Esophagus squamous epithelium (tissue), 5 donors: ENCODE measurements around the gene S100A7A. TPM values are rescaled to one million over a fixed set of nuclear protein-coding genes. Genes with fewer than 3 reads are reported as not detected.

Experiments
- DNase-seq: peaks from one replicate; lab custom pipeline; 2025; lab: John Stamatoyannopoulos, UW
- H3K27ac ChIP-seq, 4 donors: fragments of 200-600 bp; sonication (generic); one replicate each; pipeline ENCODE4 v1.5.1; 2016 to 2019; ENCODE audit warnings: mild to moderate bottlenecking in 1 of 4
- H3K27me3 ChIP-seq, 4 donors: fragments of 200-600 bp; sonication (generic); 1 replicate in 3 of 4; 2 replicates in 1 of 4; pipeline versions ENCODE4 v1.5.1 to v1.6.0; 2017 to 2021; ENCODE audit warnings: antibody characterized with exemption in 1 of 4
- H3K36me3 ChIP-seq, 3 donors: fragments of 200-600 bp; sonication (generic); one replicate each; pipeline ENCODE4 v1.5.1; 2016 to 2019
- H3K4me1 ChIP-seq, 3 donors: fragments of 200-600 bp; sonication (generic); one replicate each; pipeline ENCODE4 v1.5.1; 2017 to 2019
- H3K4me3 ChIP-seq, 4 donors: fragments of 200-600 bp; sonication (generic); 1 replicate in 3 of 4; 2 replicates in 1 of 4; pipeline ENCODE4 v1.5.1; 2016 to 2019; ENCODE audit warnings: mild to moderate bottlenecking in 2 of 4, moderate library complexity in 1 of 4
- H3K9me3 ChIP-seq, 3 donors: fragments of 200-600 bp; sonication (generic); one replicate each; pipeline ENCODE4 v1.5.1; 2016 to 2019
- POLR2A ChIP-seq, 4 donors: fragments of 450-650 bp; IDR thresholded peaks; one replicate each; pipeline ENCODE4 v1.6.1; 2017; ENCODE audit warnings: antibody characterized with exemption in 4 of 4, mild to moderate bottlenecking in 4 of 4, moderate library complexity in 3 of 4
- whole genome bisulfite sequencing, 2 donors: methylation state at CpG; one replicate each; pipeline ENCODE4 v1.1.5; 2018; 5-methylcytosine and 5-hydroxymethylcytosine counted together
- intact Hi-C: fragments of 100-400 bp; cut with DNase I; formaldehyde crosslinking; loops from one replicate; pipeline ENCODE4 v1.15.0; 2022
- total RNA-seq, 4 donors: library from RNA; depleted of rRNA; stranded (reverse); fragments of >200 nt; gene quantifications; one replicate each; pipeline ENCODE4 v1.1.0, GENCODE V29; 2016
- TF ChIP-seq, protein P1 (sequence below), 6 experiments: fragments of 450-650 bp in 4 of 6; fragments of 200-600 bp in 2 of 6; sonication (generic) in 2 of 6; IDR thresholded peaks; one replicate each; pipeline ENCODE4 v1.5.1; 2016 to 2019; ENCODE audit warnings: antibody characterized with exemption in 6 of 6, mild to moderate bottlenecking in 4 of 6, moderate library complexity in 4 of 6
- donor health status: DM: yes; HTN: yes; CAD: no.

S100A7A gene
- total RNA-seq, 4 donors from 2014 or later: 6.7 to 72.9 (median 8.1) TPM; not detected in 1

DNA sequence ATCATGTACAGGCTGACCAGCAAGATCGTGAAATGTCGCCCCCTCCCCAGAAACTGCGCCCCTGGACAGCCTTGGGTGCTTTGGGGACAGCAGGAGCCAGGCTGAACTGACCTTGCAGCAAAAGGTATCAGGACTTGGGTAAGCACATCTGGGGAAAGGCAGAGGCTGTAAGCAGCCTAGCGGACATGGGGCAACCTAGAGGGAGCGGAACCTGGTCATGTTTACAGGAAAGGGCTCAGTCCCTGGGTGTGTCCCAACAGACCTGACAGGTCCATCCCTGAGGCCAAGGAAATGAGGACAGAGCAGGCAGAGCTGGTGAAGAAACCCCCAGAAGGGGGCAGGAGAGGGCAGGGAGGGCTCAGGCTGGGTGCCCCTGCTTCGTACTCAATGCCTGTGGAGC lies 22.4 kb upstream of the S100A7A start:
- Histone ChIP-seq H3K9me3 (no peaks in the 10 kb centered on the region), H3K27me3 (peaks cover 0 to 33% (median 0%) of the 10 kb centered on the region in 4 donors), H3K4me3 (no peak overlapping the region), H3K27ac (peak overlapping the region; percentile 24 to 90 (median 80)), H3K4me1 (peaks cover 20 to 65% (median 21%) of the 10 kb centered on the region in 3 donors), H3K36me3 (no peaks in the 10 kb centered on the region)
- 33 to 54% methylated on average over 1 to 5 of the region's 6 CpGs for WGBS, 2 donors
- intact Hi-C loops: no loop called here
- DNase-seq: no peak
- TF ChIP-seq, protein P1, sequence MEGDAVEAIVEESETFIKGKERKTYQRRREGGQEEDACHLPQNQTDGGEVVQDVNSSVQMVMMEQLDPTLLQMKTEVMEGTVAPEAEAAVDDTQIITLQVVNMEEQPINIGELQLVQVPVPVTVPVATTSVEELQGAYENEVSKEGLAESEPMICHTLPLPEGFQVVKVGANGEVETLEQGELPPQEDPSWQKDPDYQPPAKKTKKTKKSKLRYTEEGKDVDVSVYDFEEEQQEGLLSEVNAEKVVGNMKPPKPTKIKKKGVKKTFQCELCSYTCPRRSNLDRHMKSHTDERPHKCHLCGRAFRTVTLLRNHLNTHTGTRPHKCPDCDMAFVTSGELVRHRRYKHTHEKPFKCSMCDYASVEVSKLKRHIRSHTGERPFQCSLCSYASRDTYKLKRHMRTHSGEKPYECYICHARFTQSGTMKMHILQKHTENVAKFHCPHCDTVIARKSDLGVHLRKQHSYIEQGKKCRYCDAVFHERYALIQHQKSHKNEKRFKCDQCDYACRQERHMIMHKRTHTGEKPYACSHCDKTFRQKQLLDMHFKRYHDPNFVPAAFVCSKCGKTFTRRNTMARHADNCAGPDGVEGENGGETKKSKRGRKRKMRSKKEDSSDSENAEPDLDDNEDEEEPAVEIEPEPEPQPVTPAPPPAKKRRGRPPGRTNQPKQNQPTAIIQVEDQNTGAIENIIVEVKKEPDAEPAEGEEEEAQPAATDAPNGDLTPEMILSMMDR (IDR thresholded peaks at IDR 0.05): peak in 4 of 6 experiments; percentile 11 to 65 (median 24)
- TF ChIP-seq POLR2A (IDR thresholded peaks at IDR 0.05): no peak

DNA sequence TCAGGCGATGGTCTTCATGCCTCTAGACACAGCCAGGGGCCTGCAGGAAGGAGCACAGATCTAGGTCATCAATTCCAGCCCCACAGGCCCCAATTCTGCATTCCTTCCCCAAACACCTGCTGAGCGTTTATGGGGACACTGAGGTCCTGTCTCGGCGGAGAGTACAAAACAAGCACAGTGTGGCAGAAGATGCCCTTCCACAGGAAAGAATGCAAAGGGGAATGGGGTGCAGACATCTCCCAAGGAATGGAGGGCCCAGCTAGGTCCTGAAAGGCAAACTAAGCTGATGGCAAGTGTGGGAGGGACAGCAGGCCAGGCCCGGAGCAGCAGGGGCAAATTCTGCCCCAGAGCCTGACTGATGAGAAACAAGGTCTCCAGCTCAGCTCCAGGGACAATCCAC lies 21.9 kb upstream of the S100A7A start:
- Histone ChIP-seq H3K4me3 (no peak overlapping the region), H3K27me3 (peaks cover 0 to 33% (median 0%) of the 10 kb centered on the region in 4 donors), H3K36me3 (no peaks in the 10 kb centered on the region), H3K27ac (peak overlapping the region; percentile 24 to 90 (median 80)), H3K4me1 (peaks cover 20 to 68% (median 21%) of the 10 kb centered on the region in 3 donors), H3K9me3 (no peaks in the 10 kb centered on the region)
- WGBS, 2 donors: 86 to 89% methylated on average over 4 to 5 of the region's 5 CpGs
- TF ChIP-seq, protein P1 (IDR thresholded peaks at IDR 0.05): no peak
- TF ChIP-seq POLR2A (IDR thresholded peaks at IDR 0.05): no peak
- intact Hi-C loops: no loop called here
- no peak for DNase-seq

DNA sequence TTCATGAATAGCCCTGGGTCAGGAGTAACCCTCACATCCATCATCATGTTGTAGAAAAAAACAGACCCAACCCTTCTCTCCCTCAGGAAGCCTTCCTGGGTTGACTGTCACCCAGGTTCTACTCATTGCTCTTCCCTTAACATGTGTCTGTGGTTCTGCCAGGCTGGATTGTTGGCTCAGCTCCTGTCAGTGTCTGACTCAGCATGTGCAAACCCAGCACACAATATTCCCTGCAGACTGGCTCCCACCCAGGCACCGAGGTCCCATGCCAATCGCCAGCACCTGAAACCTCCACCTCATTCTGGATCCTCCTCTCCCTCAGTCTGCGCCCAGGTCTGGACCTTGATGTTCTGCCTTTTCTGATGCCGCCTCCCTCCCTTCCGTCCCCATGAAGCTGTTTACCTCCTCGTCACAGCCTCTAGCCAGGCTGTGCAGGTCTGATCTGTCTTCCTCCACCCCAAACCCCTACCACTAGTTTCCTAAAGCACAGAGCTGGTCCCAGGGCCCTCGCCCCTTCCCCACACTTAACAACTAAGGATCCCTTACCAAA lies 21.1 kb upstream of the S100A7A start:
- peak overlapping the region in 3 of 4 donors; percentile 73 to 90 (median 87) for H3K27ac ChIP-seq
- no peak overlapping the region for H3K4me3 ChIP-seq
- H3K27me3 ChIP-seq: peaks cover 0 to 33% (median 0%) of the 10 kb centered on the region in 4 donors
- intact Hi-C loops: no loop called here
- no peak for DNase-seq
- H3K9me3 ChIP-seq: no peaks in the 10 kb centered on the region
- no peaks in the 10 kb centered on the region for H3K36me3 ChIP-seq
- H3K4me1 ChIP-seq: peaks cover 20 to 65% (median 21%) of the 10 kb centered on the region in 3 donors
- TF ChIP-seq, protein P1 (IDR thresholded peaks at IDR 0.05): no peak
- TF ChIP-seq POLR2A (IDR thresholded peaks at IDR 0.05): no peak
- WGBS, 2 donors: 28 to 55% methylated on average over 6 to 7 of the region's 7 CpGs

DNA sequence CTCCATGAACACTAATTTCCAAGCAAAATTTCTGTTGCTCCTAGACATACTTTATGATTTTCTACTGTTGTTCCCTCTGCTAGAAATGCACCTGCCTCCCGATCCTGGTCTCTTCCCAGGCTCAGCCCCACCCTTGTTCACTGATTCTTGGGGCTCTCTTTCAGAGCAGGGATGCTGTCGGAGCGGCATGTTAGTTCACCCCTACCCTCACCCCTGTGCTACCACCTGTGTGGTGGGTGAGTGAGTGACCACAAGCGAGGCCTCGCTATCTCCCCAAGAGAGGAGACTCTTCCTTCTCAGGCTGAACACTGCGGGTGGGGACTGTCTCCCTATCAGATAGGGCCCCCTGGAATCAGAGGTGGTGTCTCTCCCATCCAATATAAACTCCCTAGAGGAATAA lies 20.5 kb upstream of the S100A7A start:
- Histone ChIP-seq H3K4me1 (peaks cover 20 to 59% (median 21%) of the 10 kb centered on the region in 3 donors), H3K36me3 (no peaks in the 10 kb centered on the region), H3K27me3 (peaks cover 0 to 28% (median 0%) of the 10 kb centered on the region in 4 donors), H3K9me3 (no peaks in the 10 kb centered on the region), H3K27ac (peak overlapping the region in 1 of 4 donors; percentile 73), H3K4me3 (no peak overlapping the region)
- TF ChIP-seq, protein P1 (IDR thresholded peaks at IDR 0.05): no peak
- intact Hi-C loops: no loop called here
- DNase-seq: no peak
- 62 to 95% methylated on average over 3 of the region's 6 CpGs for WGBS, 2 donors

DNA sequence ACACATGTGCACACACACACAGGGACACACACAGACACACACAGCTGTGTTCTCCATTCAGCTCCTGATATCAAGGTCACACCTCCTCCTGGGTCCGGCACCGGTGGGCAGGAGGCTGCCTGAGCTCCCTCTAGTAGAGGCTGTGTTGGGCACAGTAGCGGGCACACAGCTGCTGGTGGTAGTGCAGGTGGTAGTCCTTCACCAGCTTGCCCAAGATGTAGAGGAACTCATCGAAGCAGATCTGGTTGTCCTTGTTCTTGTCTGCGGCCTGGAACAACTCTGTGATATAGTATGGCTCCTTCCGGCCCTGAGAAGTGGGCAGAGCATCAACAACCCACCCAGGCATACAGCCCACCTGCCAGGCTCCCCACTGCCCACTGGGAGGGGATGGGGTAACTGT lies 19.9 kb upstream of the S100A7A start:
- H3K9me3 ChIP-seq: no peaks in the 10 kb centered on the region
- H3K27ac ChIP-seq: no peak overlapping the region
- H3K4me1 ChIP-seq: peaks cover 16 to 52% (median 21%) of the 10 kb centered on the region in 3 donors
- TF ChIP-seq, protein P1 (IDR thresholded peaks at IDR 0.05): no peak
- TF ChIP-seq POLR2A (IDR thresholded peaks at IDR 0.05): no peak
- H3K36me3 ChIP-seq: no peaks in the 10 kb centered on the region
- no peak for DNase-seq
- 84 to 91% methylated on average over 3 to 5 of the region's 6 CpGs for WGBS, 2 donors
- H3K27me3 ChIP-seq: peaks cover 0 to 27% (median 0%) of the 10 kb centered on the region in 4 donors
- H3K4me3 ChIP-seq: no peak overlapping the region
- intact Hi-C loops: no loop called here
